Measurements from ENCODE around the gene EDIL3.
"Not testable (repeated sequence)": the region's sequence is repeated elsewhere in the genome, so short reads cannot be mapped to it uniquely, and the experiment has no call there.

The EDIL3 gene

GRCh38 chr5:84376346-84376745 is 8.3 kb downstream of the EDIL3 start:
- DNase-seq = no peak

- no peak for DNase-seq
Observed at GRCh38 chr5:84374568-84374967, 10.1 kb downstream of the EDIL3 start.

- no peak for DNase-seq
Observed at GRCh38 chr5:84373506-84373905, 11.2 kb downstream of the EDIL3 start.

- DNase-seq = no peak
Observed at GRCh38 chr5:84372066-84372695, 12.5 kb downstream of the EDIL3 start.

- DNase-seq = no peak
Observed at GRCh38 chr5:84370176-84370575, 14.5 kb downstream of the EDIL3 start.

GRCh38 chr5:84364043-84364442 is 20.6 kb downstream of the EDIL3 start:
- no peak for DNase-seq

- no peak for DNase-seq
Observed at GRCh38 chr5:84362061-84362720, 22.5 kb downstream of the EDIL3 start.

GRCh38 chr5:84361572-84361971 is 23.1 kb downstream of the EDIL3 start:
- no peak for DNase-seq

GRCh38 chr5:84360056-84360455 is 24.6 kb downstream of the EDIL3 start:
- DNase-seq = no peak

- DNase-seq = no peak
Observed at GRCh38 chr5:84354101-84354500, 30.6 kb downstream of the EDIL3 start.

GRCh38 chr5:84344788-84345187 is 39.9 kb downstream of the EDIL3 start:
- peak; percentile 23 for DNase-seq

- no peak for DNase-seq
Observed at GRCh38 chr5:84343171-84343570, 41.5 kb downstream of the EDIL3 start.

GRCh38 chr5:84332106-84332505 is 52.6 kb downstream of the EDIL3 start:
- DNase-seq = no peak

- no peak for DNase-seq
Observed at GRCh38 chr5:84327591-84327990, 57.1 kb downstream of the EDIL3 start.

GRCh38 chr5:84322646-84323045 is 62.0 kb downstream of the EDIL3 start:
- no peak for DNase-seq

- not testable (repeated sequence) for DNase-seq
Observed at GRCh38 chr5:84317826-84318225, 66.9 kb downstream of the EDIL3 start.

- not testable (repeated sequence) for DNase-seq
Observed at GRCh38 chr5:84312280-84312679, 72.4 kb downstream of the EDIL3 start.

- not testable (repeated sequence) for DNase-seq
Observed at GRCh38 chr5:84309850-84310249, 74.8 kb downstream of the EDIL3 start.

GRCh38 chr5:84306601-84307000 is 78.1 kb downstream of the EDIL3 start:
- no peak for DNase-seq

- DNase-seq = no peak
Observed at GRCh38 chr5:84304599-84304998, 80.1 kb downstream of the EDIL3 start.

GRCh38 chr5:84303315-84303714 is 81.4 kb downstream of the EDIL3 start:
- no peak for DNase-seq

GRCh38 chr5:84301535-84301934 is 83.1 kb downstream of the EDIL3 start:
- no peak for DNase-seq

GRCh38 chr5:84299959-84300358 is 84.7 kb downstream of the EDIL3 start:
- DNase-seq = no peak

- no peak for DNase-seq
Observed at GRCh38 chr5:84298628-84299027, 86.1 kb downstream of the EDIL3 start.

GRCh38 chr5:84297641-84298040 is 87.0 kb downstream of the EDIL3 start:
- DNase-seq = peak; percentile 48
